Frontal cortex (tissue), 4 donors: ENCODE data around the gene SLC24A1. TPM values are rescaled to one million over a fixed set of nuclear protein-coding genes. Genes with fewer than 3 reads are reported as not detected.
A peak's percentile ranks its signal among the peaks of the same experiment; 100 is the strongest.
"Not testable (repeated sequence)": the region's sequence is repeated elsewhere in the genome, so short reads cannot be mapped to it uniquely, and the experiment has no call there.

Experiments used
- DNase-seq, 2 donors: peaks; one replicate each; pipeline ENCODE4 v3.0.0; 2012; ENCODE audit warnings: low spot score in 2 of 2
- FAIRE-seq: peaks from 2 replicates; lab custom pipeline; 2012; peaks lifted over from hg19 to GRCh38; lab: Jason Lieb, UNC
- total RNA-seq: library from RNA; depleted of rRNA; stranded (reverse); fragments of >200 nt; gene quantifications from one replicate; pipeline ENCODE4 v1.2.3, GENCODE V29; 2014
- donor health status: control.
- donor health status: control.
- donor health status: control.

SLC24A1 gene
- total RNA-seq, 1 donor from 2014 or later, result 1.6 TPM

GRCh38 chr15:65612949-65613744 is 8.6 kb upstream of the SLC24A1 start:
- DNase-seq (no peak), FAIRE-seq (no peak)

GRCh38 chr15:65615887-65616286 is 5.9 kb upstream of the SLC24A1 start:
- FAIRE-seq, result not testable (repeated sequence)

GRCh38 chr15:65618560-65619109 is 3.1 kb upstream of the SLC24A1 start:
- no peak for DNase-seq

More at GRCh38 chr15:65615887-65616286, 5.9 kb upstream of the SLC24A1 start:
- DNase-seq, result not testable (repeated sequence)

GRCh38 chr15:65619626-65620290 is 2.0 kb upstream of the SLC24A1 start:
- FAIRE-seq (no peak), DNase-seq (no peak)

More at GRCh38 chr15:65618560-65619109, 3.1 kb upstream of the SLC24A1 start:
- FAIRE-seq, result no peak

- no peak for DNase-seq
- FAIRE-seq, result no peak
Measured at GRCh38 chr15:65620833-65621232, 905 bp upstream of the SLC24A1 start.

- DNase-seq (no peak), FAIRE-seq (no peak)
Measured at GRCh38 chr15:65623103-65623502, 1.4 kb downstream of the SLC24A1 start.

- FAIRE-seq (no peak), DNase-seq (no peak)
Measured at GRCh38 chr15:65626856-65627255, 5.1 kb downstream of the SLC24A1 start.

- DNase-seq, result no peak
- no peak for FAIRE-seq
Measured at GRCh38 chr15:65629548-65629947, 7.8 kb downstream of the SLC24A1 start.

- no peak for FAIRE-seq
- DNase-seq, result no peak
Measured at GRCh38 chr15:65630760-65631159, 9.0 kb downstream of the SLC24A1 start.

- DNase-seq (no peak), FAIRE-seq (no peak)
Measured at GRCh38 chr15:65631503-65631902, 9.8 kb downstream of the SLC24A1 start.

GRCh38 chr15:65632780-65633375 is 11.1 kb downstream of the SLC24A1 start:
- no peak for DNase-seq
- FAIRE-seq, result no peak

GRCh38 chr15:65633752-65634151 is 12.0 kb downstream of the SLC24A1 start:
- no peak for FAIRE-seq
- DNase-seq, result no peak

GRCh38 chr15:65634356-65634755 is 12.6 kb downstream of the SLC24A1 start:
- FAIRE-seq (no peak), DNase-seq (no peak)

- no peak for FAIRE-seq
- no peak for DNase-seq
Measured at GRCh38 chr15:65638109-65638508, 16.4 kb downstream of the SLC24A1 start.

GRCh38 chr15:65638681-65639089 is 16.9 kb downstream of the SLC24A1 start:
- peak; percentile 41 to 76 for DNase-seq
- peak; percentile 77 for FAIRE-seq

- FAIRE-seq, result no peak
- no peak for DNase-seq
Measured at GRCh38 chr15:65639509-65639908, 17.8 kb downstream of the SLC24A1 start.

GRCh38 chr15:65641768-65642475 is 20.2 kb downstream of the SLC24A1 start:
- FAIRE-seq (no peak), DNase-seq (no peak)

- FAIRE-seq (no peak), DNase-seq (no peak)
Measured at GRCh38 chr15:65642594-65642993, 20.9 kb downstream of the SLC24A1 start.

GRCh38 chr15:65644282-65644681 is 22.5 kb downstream of the SLC24A1 start:
- no peak for FAIRE-seq
- no peak for DNase-seq

- no peak for FAIRE-seq
- DNase-seq, result no peak
Measured at GRCh38 chr15:65645392-65645791, 23.7 kb downstream of the SLC24A1 start.
